WTC11 (cell line): ENCODE data around the gene SNRPA.

Experiments used
- CTCF ChIP-seq: fragments of 200-600 bp; IDR thresholded peaks from 2 replicates; pipeline ENCODE4 v1.8.0; 2022; ENCODE audit warnings: antibody characterized with exemption
- GTF2I ChIP-seq: fragments of 250-450 bp; sonication (Bioruptor Pico); conservative IDR thresholded peaks from 2 replicates; pipeline ENCODE4 v1.4.0; 2021; ENCODE audit warnings: mild to moderate bottlenecking
- TCF7 ChIP-seq: sonication (generic); formaldehyde crosslinking; IDR thresholded peaks from 2 replicates; pipeline ENCODE4 v1.8.0; 2022; ENCODE audit warnings: mild to moderate bottlenecking, low read depth, missing genetic modification reagents, moderate library complexity

- TF ChIP-seq CTCF: no peak
- TF ChIP-seq GTF2I: no peak
- TF ChIP-seq TCF7: no peak
Observed at GRCh38 chr19:40717880-40718773, 32.9 kb upstream of the SNRPA start.
